GM21825 (cell line): Measurements from ENCODE around the gene PYGB.
"Not testable (repeated sequence)": the region's sequence is repeated elsewhere in the genome, so short reads cannot be mapped to it uniquely, and the experiment has no call there.

Source experiments
- ATAC-seq: cut with Tn5 transposase; IDR thresholded peaks from one replicate; pipeline ENCODE4 v1.9.1; 2021; ENCODE audit warnings: mild to moderate bottlenecking, moderate library complexity; ENCODE audit not compliant: unreplicated experiment

PYGB gene

GRCh38 chr20:25324412-25324811 lies 76.5 kb downstream of the PYGB start:
- ATAC-seq, result no peak

- no peak for ATAC-seq
These were observed 77.2 kb downstream of the PYGB start for GRCh38 chr20:25325073-25325472.

GRCh38 chr20:25325997-25326396 lies 78.1 kb downstream of the PYGB start:
- ATAC-seq, result no peak

- ATAC-seq, result no peak
These were observed 79.8 kb downstream of the PYGB start for GRCh38 chr20:25327521-25328235.

GRCh38 chr20:25328954-25329498 lies 81.1 kb downstream of the PYGB start:
- no peak for ATAC-seq

GRCh38 chr20:25334972-25335371 lies 87.1 kb downstream of the PYGB start:
- ATAC-seq, result not testable (repeated sequence)

GRCh38 chr20:25336561-25337422 lies 88.9 kb downstream of the PYGB start:
- no peak for ATAC-seq

GRCh38 chr20:25338112-25339023 lies 90.5 kb downstream of the PYGB start:
- ATAC-seq, result no peak

GRCh38 chr20:25339608-25340007 lies 91.7 kb downstream of the PYGB start:
- no peak for ATAC-seq

- no peak for ATAC-seq
These were observed 92.5 kb downstream of the PYGB start for GRCh38 chr20:25340380-25340779.

GRCh38 chr20:25341716-25342680 lies 94.1 kb downstream of the PYGB start:
- ATAC-seq, result no peak

- ATAC-seq, result no peak
These were observed 96.7 kb downstream of the PYGB start for GRCh38 chr20:25344634-25345033.

- ATAC-seq, result no peak
These were observed 97.8 kb downstream of the PYGB start for GRCh38 chr20:25345721-25346120.

- no peak for ATAC-seq
These were observed 98.5 kb downstream of the PYGB start for GRCh38 chr20:25346349-25346748.
